ENCODE results near the gene KLHL41. TPM values are rescaled to one million over a fixed set of nuclear protein-coding genes. Genes with fewer than 3 reads are reported as not detected.

The KLHL41 gene
- total and polyA plus RNA-seq, 12 donors = 0.18 to 3.1 (median 0.55) TPM

DNA sequence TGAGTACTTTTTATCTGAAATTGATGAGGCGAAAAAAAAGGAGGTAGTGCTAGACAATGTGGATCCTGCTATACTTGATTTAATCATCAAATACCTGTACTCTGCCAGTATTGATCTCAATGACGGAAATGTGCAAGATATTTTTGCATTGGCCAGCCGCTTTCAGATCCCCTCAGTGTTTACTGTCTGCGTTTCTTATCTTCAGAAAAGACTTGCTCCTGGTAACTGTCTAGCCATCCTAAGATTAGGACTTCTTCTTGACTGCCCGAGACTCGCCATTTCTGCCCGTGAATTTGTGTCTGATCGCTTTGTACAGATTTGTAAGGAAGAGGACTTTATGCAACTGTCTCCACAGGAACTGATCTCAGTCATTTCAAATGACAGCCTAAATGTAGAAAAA, 453 bp downstream of the KLHL41 start:
- WGBS, 4 donors = 94 to 99% (median 97%) methylated on average over 8 of the region's 8 CpGs
- no peaks in the 10 kb centered on the region for H3K9me3 ChIP-seq (replicated peaks in 1 of 3)
- H3K27ac ChIP-seq = no peak overlapping the region
- no peak overlapping the region for H3K4me3 ChIP-seq
- peaks cover 0 to 11% of the 10 kb centered on the region in 2 donors for H3K4me1 ChIP-seq (replicated peaks in 1 of 2)
- DNase-seq = no peak
- no peak for TF ChIP-seq POLR2A (IDR thresholded peaks at IDR 0.05)
- TF ChIP-seq, protein P1, sequence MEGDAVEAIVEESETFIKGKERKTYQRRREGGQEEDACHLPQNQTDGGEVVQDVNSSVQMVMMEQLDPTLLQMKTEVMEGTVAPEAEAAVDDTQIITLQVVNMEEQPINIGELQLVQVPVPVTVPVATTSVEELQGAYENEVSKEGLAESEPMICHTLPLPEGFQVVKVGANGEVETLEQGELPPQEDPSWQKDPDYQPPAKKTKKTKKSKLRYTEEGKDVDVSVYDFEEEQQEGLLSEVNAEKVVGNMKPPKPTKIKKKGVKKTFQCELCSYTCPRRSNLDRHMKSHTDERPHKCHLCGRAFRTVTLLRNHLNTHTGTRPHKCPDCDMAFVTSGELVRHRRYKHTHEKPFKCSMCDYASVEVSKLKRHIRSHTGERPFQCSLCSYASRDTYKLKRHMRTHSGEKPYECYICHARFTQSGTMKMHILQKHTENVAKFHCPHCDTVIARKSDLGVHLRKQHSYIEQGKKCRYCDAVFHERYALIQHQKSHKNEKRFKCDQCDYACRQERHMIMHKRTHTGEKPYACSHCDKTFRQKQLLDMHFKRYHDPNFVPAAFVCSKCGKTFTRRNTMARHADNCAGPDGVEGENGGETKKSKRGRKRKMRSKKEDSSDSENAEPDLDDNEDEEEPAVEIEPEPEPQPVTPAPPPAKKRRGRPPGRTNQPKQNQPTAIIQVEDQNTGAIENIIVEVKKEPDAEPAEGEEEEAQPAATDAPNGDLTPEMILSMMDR (IDR thresholded peaks at IDR 0.05) = no peak
- no peaks in the 10 kb centered on the region for H3K36me3 ChIP-seq (replicated peaks in 1 of 2)
- no peaks in the 10 kb centered on the region for H3K27me3 ChIP-seq
- intact Hi-C loops (cut with DNase I) = no loop called here

DNA sequence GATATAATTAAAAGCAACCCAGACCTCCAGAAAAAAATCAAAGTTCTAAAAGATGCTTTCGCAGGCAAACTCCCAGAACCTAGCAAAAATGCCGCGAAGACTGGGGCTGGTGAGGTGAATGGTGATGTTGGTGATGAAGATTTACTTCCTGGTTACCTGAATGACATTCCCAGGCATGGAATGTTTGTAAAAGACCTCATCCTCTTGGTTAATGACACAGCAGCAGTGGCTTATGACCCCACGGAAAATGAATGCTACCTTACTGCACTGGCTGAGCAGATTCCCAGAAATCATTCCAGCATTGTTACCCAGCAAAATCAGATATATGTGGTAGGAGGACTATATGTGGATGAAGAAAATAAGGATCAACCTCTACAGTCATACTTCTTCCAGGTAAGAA, 994 bp downstream of the KLHL41 start:
- H3K4me1 ChIP-seq (replicated peaks in 1 of 2) = peaks cover 0 to 11% of the 10 kb centered on the region in 2 donors
- no peak for TF ChIP-seq POLR2A (IDR thresholded peaks at IDR 0.05)
- TF ChIP-seq, protein P1 (IDR thresholded peaks at IDR 0.05) = no peak
- 91 to 97% (median 94%) methylated on average over 4 of the region's 4 CpGs for WGBS, 4 donors
- no peaks in the 10 kb centered on the region for H3K27me3 ChIP-seq
- DNase-seq = no peak
- H3K9me3 ChIP-seq (replicated peaks in 1 of 3) = no peaks in the 10 kb centered on the region
- no peak overlapping the region for H3K4me3 ChIP-seq
- no peaks in the 10 kb centered on the region for H3K36me3 ChIP-seq (replicated peaks in 1 of 2)
- H3K27ac ChIP-seq = no peak overlapping the region
- intact Hi-C loops (cut with DNase I) = no loop called here

DNA sequence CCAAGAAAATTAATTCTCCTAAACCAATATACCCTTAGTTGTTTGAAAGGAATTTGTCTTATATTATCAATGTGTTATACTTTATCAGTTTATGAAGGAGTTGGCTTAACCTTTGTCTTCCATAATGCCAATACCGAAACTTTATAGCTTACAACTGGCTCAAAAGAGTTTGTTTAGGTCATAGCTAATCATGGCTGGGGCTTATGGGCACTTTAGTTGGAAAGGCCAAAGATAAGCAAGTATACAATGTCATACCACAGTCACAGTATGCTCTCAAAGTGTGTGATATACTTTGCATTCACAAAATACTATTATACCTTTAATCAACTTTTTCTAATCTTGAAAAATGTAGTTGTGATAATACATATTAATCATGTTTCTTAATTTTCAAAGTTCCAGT, 2.3 kb downstream of the KLHL41 start:
- intact Hi-C loops (cut with DNase I) = no loop called here
- no peaks in the 10 kb centered on the region for H3K27me3 ChIP-seq
- H3K9me3 ChIP-seq (replicated peaks in 1 of 3) = no peaks in the 10 kb centered on the region
- H3K4me3 ChIP-seq = no peak overlapping the region
- DNase-seq = no peak
- peaks cover 0 to 11% of the 10 kb centered on the region in 2 donors for H3K4me1 ChIP-seq (replicated peaks in 1 of 2)
- H3K36me3 ChIP-seq (replicated peaks in 1 of 2) = no peaks in the 10 kb centered on the region
- no peak overlapping the region for H3K27ac ChIP-seq
- WGBS, 4 donors = 91 to 97% (median 96%) methylated on average over 1 of the region's 1 CpG
- no peak for TF ChIP-seq POLR2A (IDR thresholded peaks at IDR 0.05)
- TF ChIP-seq, protein P1 (IDR thresholded peaks at IDR 0.05) = no peak

DNA sequence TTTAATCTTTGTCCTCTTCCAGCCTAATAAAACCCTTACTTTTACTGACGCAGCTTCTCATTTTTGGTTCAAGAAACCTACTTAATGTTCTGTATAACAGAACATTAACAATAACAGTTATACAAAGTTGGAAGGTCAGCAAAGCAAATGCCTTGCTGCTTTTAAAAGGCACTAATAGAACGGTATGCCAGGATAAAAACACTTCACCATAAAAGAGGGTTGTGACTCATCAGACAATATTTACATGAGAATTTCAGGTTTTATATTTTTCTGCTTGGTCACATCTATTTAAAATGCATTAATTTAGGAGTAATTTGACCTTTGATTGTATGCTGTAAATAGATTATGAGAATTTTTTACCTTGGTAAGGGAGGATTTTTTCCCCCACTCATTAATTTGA, 3.0 kb downstream of the KLHL41 start:
- intact Hi-C loops (cut with DNase I) = no loop called here
- Histone ChIP-seq H3K27me3 (no peaks in the 10 kb centered on the region), H3K27ac (no peak overlapping the region), H3K4me3 (no peak overlapping the region), H3K4me1 (replicated peaks in 1 of 2) (peaks cover 0 to 11% of the 10 kb centered on the region in 2 donors), H3K36me3 (replicated peaks in 1 of 2) (no peaks in the 10 kb centered on the region), H3K9me3 (replicated peaks in 1 of 3) (no peaks in the 10 kb centered on the region)
- DNase-seq = no peak
- WGBS, 4 donors = 66 to 75% (median 71%) methylated on average over 2 of the region's 2 CpGs
- TF ChIP-seq, protein P1 (IDR thresholded peaks at IDR 0.05) = no peak
- TF ChIP-seq POLR2A (IDR thresholded peaks at IDR 0.05) = no peak

Data from adrenal gland (tissue), 12 donors.